EH (cell line): ENCODE data around the gene CLEC3B.

Experiments used
- DNase-seq: peaks from one replicate; pipeline ENCODE4 v3.0.0-alpha.2; 2015; ENCODE audit warnings: low read depth

CLEC3B gene

GRCh38 chr3:45003406-45003805 lies 22.7 kb upstream of the CLEC3B start:
- DNase-seq = no peak

- no peak for DNase-seq
These were observed 22.2 kb upstream of the CLEC3B start for GRCh38 chr3:45003859-45004258.

- no peak for DNase-seq
These were observed 19.0 kb upstream of the CLEC3B start for GRCh38 chr3:45007091-45007490.

- DNase-seq = peak; percentile 70
These were observed 18.0 kb upstream of the CLEC3B start for GRCh38 chr3:45008117-45008516.

GRCh38 chr3:45009868-45010267 lies 16.2 kb upstream of the CLEC3B start:
- DNase-seq = no peak

GRCh38 chr3:45010811-45011333 lies 15.2 kb upstream of the CLEC3B start:
- peak; percentile 97 for DNase-seq

- DNase-seq = peak; percentile 98
These were observed 14.2 kb upstream of the CLEC3B start for GRCh38 chr3:45011756-45012508.

GRCh38 chr3:45012577-45012976 lies 13.5 kb upstream of the CLEC3B start:
- peak; percentile 23 for DNase-seq

GRCh38 chr3:45016916-45017315 lies 9.2 kb upstream of the CLEC3B start:
- peak; percentile 63 for DNase-seq

GRCh38 chr3:45017821-45018220 lies 8.3 kb upstream of the CLEC3B start:
- no peak for DNase-seq

GRCh38 chr3:45020534-45020933 lies 5.6 kb upstream of the CLEC3B start:
- DNase-seq = no peak

GRCh38 chr3:45021524-45022297 lies 4.4 kb upstream of the CLEC3B start:
- no peak for DNase-seq

GRCh38 chr3:45023675-45024074 lies 2.4 kb upstream of the CLEC3B start:
- no peak for DNase-seq

GRCh38 chr3:45024542-45025255 lies 1.4 kb upstream of the CLEC3B start:
- no peak for DNase-seq

- peak; percentile 82 for DNase-seq
These were observed 854 bp downstream of the CLEC3B start for GRCh38 chr3:45026957-45027356.

GRCh38 chr3:45027441-45027840 lies 1.3 kb downstream of the CLEC3B start:
- DNase-seq = no peak

GRCh38 chr3:45029216-45029615 lies 3.1 kb downstream of the CLEC3B start:
- no peak for DNase-seq

- peak; percentile 85 for DNase-seq
These were observed 3.6 kb downstream of the CLEC3B start for GRCh38 chr3:45029661-45030060.

- DNase-seq = no peak
These were observed 5.4 kb downstream of the CLEC3B start for GRCh38 chr3:45031531-45031930.

- no peak for DNase-seq
These were observed 6.0 kb downstream of the CLEC3B start for GRCh38 chr3:45032113-45032512.

GRCh38 chr3:45033791-45034190 lies 7.7 kb downstream of the CLEC3B start:
- DNase-seq = no peak

GRCh38 chr3:45034612-45035252 lies 8.6 kb downstream of the CLEC3B start:
- DNase-seq = no peak
